Mucosa of stomach (tissue), 1 donor: ENCODE results near the gene GCNT1.
"Not testable (repeated sequence)": the region's sequence is repeated elsewhere in the genome, so short reads cannot be mapped to it uniquely, and the experiment has no call there.

Experiments
- H3K27me3 ChIP-seq: one replicate; pipeline ENCODE4 v1.7.0; 2013; ENCODE audit warnings: mild to moderate bottlenecking, low read length; ENCODE audit not compliant: control insufficient read depth, insufficient read depth
- H3K36me3 ChIP-seq: one replicate; pipeline ENCODE4 v1.7.0; 2013; ENCODE audit warnings: low read length; ENCODE audit not compliant: control insufficient read depth, insufficient read depth
- H3K4me1 ChIP-seq: one replicate; pipeline ENCODE4 v1.7.0; 2013; ENCODE audit warnings: mild to moderate bottlenecking, low read length; ENCODE audit not compliant: control insufficient read depth, insufficient read depth
- H3K4me3 ChIP-seq: one replicate; pipeline ENCODE4 v1.7.0; 2013; ENCODE audit warnings: low read length
- H3K9ac ChIP-seq: one replicate; pipeline ENCODE4 v1.7.0; 2013; ENCODE audit warnings: mild to moderate bottlenecking, low read length, moderate library complexity
- H3K9me3 ChIP-seq: one replicate; pipeline ENCODE4 v1.7.0; 2013; ENCODE audit warnings: mild to moderate bottlenecking, low read length, moderate library complexity; ENCODE audit not compliant: control insufficient read depth
- donor health status: Pancreatic carcinoma.

Gene GCNT1

DNA sequence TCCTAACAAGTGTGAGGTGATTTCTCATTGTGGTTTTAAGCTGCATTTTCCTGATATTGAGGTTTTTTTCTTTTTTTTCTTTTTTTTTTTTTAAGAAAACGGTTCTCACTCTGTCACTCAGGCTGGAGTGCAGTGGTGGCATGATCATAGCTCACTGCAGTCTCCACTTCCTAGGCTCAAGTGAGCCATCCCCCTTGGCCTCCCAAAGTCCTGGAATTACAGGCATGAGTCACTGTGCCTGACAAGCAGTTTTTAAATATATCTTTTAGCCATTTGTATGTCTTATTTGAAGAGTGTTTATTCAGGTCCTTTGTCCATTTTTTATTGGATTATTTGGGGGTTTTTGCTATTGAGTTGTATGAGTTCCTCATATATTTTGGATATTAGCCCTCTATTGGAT, 53.8 kb downstream of the GCNT1 start:
- no peak overlapping the region for H3K9ac ChIP-seq
- H3K4me1 ChIP-seq, result no peaks in the 10 kb centered on the region
- H3K36me3 ChIP-seq, result no peaks in the 10 kb centered on the region
- H3K4me3 ChIP-seq, result no peak overlapping the region
- H3K9me3 ChIP-seq, result no peaks in the 10 kb centered on the region
- no peaks in the 10 kb centered on the region for H3K27me3 ChIP-seq

DNA sequence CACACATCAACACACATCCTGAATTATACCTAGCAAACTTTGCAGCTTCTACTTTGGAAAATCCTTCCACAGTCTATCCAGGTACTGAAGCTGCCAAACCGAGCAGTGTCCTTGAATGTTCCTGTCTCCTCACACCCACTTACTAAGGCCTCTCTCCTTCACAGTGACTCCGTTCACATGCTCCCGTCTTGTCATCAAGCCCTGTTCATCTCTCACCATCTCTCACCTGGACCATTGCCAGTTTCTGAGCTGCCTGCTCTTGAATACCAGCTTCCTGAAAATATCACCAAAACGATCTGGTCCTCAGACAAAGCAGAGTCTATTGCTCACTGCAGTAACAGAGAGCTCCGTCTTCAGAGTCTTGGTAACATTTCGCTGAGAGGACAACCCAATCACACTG, 57.4 kb downstream of the GCNT1 start:
- Histone ChIP-seq H3K27me3 (no peaks in the 10 kb centered on the region), H3K9me3 (no peaks in the 10 kb centered on the region), H3K36me3 (no peaks in the 10 kb centered on the region), H3K4me3 (no peak overlapping the region), H3K4me1 (peaks cover 11% of the 10 kb centered on the region), H3K9ac (no peak overlapping the region)

DNA sequence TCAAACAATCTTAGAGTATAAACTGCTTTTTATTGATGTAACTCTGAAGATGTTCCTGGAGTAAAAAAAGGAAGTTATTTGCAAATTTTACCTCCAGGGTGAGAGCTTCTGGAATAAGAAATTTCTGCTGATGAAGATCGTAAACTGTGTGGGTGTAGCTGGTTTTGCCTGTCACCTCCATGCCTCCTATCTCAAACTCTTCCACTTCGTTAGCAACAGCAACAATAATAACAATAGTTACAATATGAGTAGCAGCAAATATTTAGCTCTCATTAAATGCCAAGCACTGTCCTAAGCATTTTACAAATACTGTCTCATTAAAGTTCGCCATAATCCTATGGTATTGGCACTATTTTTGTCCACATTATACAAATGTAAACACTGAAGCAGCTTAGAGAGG, 57.9 kb downstream of the GCNT1 start:
- Histone ChIP-seq H3K4me3 (no peak overlapping the region), H3K9me3 (no peaks in the 10 kb centered on the region), H3K27me3 (no peaks in the 10 kb centered on the region), H3K4me1 (peaks cover 16% of the 10 kb centered on the region), H3K36me3 (no peaks in the 10 kb centered on the region), H3K9ac (no peak overlapping the region)

DNA sequence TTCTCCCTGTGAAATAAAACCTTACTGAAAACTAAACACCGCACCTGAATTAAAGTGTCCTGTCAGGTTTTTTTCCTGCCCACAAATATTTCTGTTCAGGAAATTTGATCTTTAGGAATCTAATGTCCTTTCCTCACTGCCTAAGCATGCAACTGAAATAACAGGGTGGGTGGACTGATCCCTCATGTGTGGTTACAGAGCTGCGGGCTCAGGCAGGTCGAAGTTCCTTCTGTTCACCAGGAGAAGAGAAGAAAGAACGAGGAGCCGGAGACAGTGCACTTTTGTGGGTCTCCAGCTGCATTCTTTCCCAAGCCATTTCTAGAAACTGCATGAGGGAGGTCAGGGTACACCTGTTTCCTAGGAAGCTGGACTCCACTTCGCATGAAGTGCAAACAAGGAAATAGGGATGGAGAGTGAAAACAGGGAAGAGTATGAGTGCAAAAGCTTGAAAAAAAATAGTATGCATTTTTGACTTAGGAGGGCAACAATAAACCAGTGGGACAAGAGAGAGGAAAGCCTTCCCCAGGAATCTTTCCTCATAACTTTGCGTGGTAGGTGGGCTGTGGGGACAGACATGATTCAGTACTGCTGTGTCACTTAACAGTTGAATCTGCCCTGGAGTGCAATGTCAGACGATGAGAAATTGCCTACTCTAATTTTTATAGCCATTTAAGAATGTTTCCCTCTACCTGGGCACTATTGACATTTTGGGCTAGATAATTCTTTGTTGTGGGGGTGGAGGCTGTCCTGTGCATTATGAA, 60.3 kb downstream of the GCNT1 start:
- Histone ChIP-seq H3K9ac (no peak overlapping the region), H3K9me3 (no peaks in the 10 kb centered on the region), H3K27me3 (no peaks in the 10 kb centered on the region), H3K36me3 (no peaks in the 10 kb centered on the region), H3K4me1 (peaks cover 23% of the 10 kb centered on the region), H3K4me3 (no peak overlapping the region)

DNA sequence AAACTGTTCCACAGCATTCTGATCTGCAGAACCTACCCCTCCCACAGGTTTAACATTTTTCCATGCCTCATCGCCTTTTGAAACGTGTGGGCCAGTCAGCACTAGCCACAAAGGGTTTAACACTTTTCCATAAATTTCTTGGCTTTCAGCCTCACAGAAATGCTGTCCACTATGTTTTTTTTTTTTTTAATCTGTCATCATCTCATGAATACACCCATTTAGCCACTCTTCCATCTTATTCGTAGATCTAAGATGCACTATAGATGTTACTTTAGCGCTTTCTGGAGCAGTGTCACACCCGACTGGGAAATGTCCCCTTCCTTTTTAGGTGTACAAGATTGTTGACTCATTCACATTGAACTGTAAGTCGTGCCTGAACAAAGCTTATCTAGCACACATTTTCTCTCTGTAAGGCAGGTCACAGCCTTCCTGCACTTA, 62.3 kb downstream of the GCNT1 start:
- no peak overlapping the region for H3K9ac ChIP-seq
- H3K36me3 ChIP-seq, result no peaks in the 10 kb centered on the region
- no peak overlapping the region for H3K4me3 ChIP-seq
- no peaks in the 10 kb centered on the region for H3K9me3 ChIP-seq
- H3K27me3 ChIP-seq, result no peaks in the 10 kb centered on the region
- peaks cover 29% of the 10 kb centered on the region for H3K4me1 ChIP-seq

DNA sequence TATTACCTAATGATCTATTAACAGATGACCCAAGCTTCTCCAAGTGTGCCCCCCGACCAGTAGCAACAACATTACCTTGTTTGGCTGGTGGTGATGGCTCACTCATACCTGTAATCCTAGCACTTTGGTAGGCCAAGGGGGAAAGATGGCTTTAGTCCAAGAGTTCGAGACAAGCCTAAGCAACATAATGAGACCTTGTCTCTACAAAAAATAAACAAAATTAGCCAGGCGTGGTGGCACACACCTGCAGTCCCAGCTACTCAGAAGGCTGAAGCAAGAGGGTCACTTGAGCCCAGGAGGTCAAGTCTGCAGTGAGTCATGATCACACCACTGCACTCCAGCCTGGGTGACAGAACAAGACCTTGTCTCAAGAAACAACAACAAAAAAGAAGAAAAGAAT, 62.9 kb downstream of the GCNT1 start:
- Histone ChIP-seq H3K27me3 (no peaks in the 10 kb centered on the region), H3K9ac (no peak overlapping the region), H3K4me3 (no peak overlapping the region), H3K36me3 (no peaks in the 10 kb centered on the region), H3K9me3 (no peaks in the 10 kb centered on the region), H3K4me1 (peaks cover 33% of the 10 kb centered on the region)

DNA sequence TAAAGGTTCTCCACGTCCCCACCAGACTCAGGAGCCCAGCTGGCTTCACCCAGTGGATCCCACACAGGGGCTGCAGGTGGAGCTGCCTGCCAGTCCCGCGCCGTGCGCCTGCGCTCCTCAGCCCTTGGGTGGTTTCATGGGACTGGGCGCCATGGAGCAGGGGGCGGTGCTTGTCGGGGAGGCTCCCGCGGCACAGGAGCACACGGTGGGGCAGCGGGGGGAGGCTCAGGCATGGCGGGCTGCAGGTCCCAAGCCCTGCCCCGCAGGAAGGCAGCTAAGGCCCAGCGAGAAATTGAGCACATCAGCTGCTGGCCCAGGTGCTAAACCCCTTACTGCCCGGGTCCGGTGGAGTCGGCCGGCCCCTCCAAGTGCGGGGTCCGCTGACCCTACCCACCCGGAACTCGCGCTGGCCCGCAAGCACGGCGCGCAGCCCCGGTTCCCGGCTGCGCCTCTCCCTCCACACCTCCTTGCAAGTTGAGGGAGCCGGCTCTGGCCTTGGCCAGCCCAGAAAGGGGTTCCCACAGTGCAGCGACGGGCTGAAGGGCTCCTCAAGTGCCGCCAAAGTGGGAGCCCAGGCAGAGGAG, 64.7 kb downstream of the GCNT1 start:
- H3K9ac ChIP-seq, H3K27me3 ChIP-seq, H3K36me3 ChIP-seq, H3K4me3 ChIP-seq, H3K9me3 ChIP-seq: not testable (repeated sequence)
- peaks cover 33% of the 10 kb centered on the region for H3K4me1 ChIP-seq

DNA sequence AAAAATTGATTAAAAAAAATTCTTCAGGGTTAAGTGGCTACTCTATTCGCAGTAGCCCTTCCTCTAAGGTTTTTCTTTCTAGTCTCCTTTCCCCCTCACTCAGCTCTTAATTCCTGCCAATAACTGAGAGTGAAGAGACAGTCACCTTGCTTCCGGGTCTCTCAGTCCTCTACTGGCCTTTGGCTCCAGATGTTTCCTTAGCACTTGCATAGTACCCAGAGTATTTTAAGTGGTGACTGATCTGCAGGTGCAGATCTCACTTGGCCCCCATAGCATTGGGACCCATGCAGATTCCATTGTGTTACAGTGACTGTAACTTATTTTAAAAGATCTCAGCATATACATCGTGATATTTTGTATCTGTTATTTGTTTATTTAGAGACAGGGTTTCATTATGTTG, 66.2 kb downstream of the GCNT1 start:
- Histone ChIP-seq H3K36me3 (no peaks in the 10 kb centered on the region), H3K9ac (no peak overlapping the region), H3K4me3 (no peak overlapping the region), H3K27me3 (no peaks in the 10 kb centered on the region), H3K4me1 (peaks cover 26% of the 10 kb centered on the region), H3K9me3 (no peaks in the 10 kb centered on the region)

DNA sequence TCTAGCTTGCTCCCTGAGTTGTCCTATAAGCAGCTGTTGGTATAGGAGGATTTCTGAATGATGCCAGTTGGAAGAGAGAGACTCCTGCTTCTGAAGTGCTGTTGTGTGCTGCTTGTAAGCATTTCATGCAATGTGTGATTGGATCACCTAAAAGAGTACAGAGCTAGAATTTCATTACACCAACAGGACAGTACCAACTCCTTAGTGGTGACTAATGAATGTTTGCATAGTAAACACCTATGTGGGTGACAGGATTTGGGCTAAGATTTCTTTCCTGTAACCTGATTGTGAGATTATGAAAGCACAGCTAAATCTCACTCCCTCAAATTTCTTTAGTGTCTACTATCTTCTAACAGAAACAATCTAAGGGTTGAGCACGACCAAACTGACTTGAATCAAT, 67.0 kb downstream of the GCNT1 start:
- no peaks in the 10 kb centered on the region for H3K27me3 ChIP-seq
- no peaks in the 10 kb centered on the region for H3K9me3 ChIP-seq
- no peak overlapping the region for H3K9ac ChIP-seq
- H3K4me3 ChIP-seq, result no peak overlapping the region
- H3K36me3 ChIP-seq, result no peaks in the 10 kb centered on the region
- peaks cover 27% of the 10 kb centered on the region for H3K4me1 ChIP-seq

DNA sequence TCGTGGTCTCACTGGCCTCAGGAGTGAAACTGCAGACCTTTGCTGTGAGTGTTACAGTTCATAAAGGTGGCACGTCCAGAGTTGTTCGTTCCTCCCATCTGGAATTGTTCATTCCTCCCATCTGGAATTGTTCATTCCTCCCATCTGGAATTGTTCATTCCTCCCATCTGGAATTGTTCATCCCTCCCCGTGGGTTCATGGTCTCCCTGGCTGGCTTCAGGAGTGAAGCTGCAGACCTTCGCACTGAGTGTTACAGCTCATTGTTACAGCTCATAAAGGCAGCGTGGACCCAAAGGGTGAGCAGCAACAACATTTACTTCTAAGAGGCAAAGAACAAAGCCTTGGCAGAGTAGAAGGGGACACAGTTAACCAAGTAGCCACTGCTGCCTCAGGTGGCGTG, 69.1 kb downstream of the GCNT1 start:
- no peak overlapping the region for H3K4me3 ChIP-seq
- no peak overlapping the region for H3K9ac ChIP-seq
- no peaks in the 10 kb centered on the region for H3K27me3 ChIP-seq
- H3K9me3 ChIP-seq, result no peaks in the 10 kb centered on the region
- peaks cover 22% of the 10 kb centered on the region for H3K4me1 ChIP-seq
- no peaks in the 10 kb centered on the region for H3K36me3 ChIP-seq

DNA sequence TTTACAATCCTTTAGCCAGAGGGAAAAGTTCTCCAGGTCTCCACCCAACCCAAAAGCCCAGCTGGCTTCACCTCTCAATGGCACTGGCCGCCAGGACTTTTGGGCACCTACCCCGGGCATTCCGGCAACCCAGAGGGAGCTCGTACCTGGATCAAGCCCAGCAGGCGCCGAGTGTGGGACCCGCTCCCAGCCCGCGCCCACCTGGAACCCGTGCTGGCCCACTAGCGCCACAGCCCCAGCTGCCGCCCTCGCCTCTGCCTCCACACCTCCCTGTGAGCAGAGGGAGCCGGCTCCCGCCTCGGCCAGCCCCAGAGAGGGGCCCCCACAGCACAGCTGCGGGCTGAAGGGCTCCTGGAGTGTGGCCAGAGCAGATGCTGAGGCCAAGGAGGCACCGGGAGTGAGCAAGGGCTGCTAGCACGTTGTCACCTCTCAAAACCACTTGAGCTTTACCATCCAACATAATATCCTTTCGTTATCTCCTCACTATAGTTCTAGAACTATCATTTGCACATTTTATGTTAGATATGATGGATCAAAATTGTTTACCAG, 69.7 kb downstream of the GCNT1 start:
- H3K4me3 ChIP-seq, result no peak overlapping the region
- H3K9ac ChIP-seq, result no peak overlapping the region
- no peaks in the 10 kb centered on the region for H3K9me3 ChIP-seq
- peaks cover 22% of the 10 kb centered on the region for H3K4me1 ChIP-seq
- no peaks in the 10 kb centered on the region for H3K27me3 ChIP-seq
- no peaks in the 10 kb centered on the region for H3K36me3 ChIP-seq

DNA sequence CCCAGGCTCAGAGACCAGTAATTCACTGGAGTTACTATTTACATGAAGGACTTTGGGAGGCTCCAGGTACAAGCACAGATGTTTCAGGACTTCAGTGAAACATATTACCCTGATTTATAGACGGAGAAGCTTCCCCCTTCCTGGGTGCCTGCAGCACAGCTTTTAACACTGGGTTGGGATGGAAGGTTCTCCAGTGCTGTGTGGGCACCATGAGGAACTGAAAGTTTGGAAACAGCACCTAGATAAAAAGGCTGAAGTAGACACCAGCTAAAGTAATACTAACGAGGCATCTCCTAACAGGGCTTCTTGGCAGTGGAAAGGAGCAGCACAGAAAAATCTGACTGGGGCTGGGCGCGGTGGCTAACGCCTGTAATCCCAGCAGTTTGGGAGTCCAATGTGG, 70.7 kb downstream of the GCNT1 start:
- Histone ChIP-seq H3K36me3 (no peaks in the 10 kb centered on the region), H3K9ac (no peak overlapping the region), H3K9me3 (no peaks in the 10 kb centered on the region), H3K4me3 (no peak overlapping the region), H3K4me1 (peaks cover 22% of the 10 kb centered on the region), H3K27me3 (no peaks in the 10 kb centered on the region)
